Mucosa of gallbladder (tissue), 1 donor: ENCODE data around the gene HIF3A. TPM values are rescaled to one million over a fixed set of nuclear protein-coding genes. Genes with fewer than 3 reads are reported as not detected.
"Not testable (repeated sequence)": the region's sequence is repeated elsewhere in the genome, so short reads cannot be mapped to it uniquely, and the experiment has no call there.

Experiments used
- DNase-seq: peaks from one replicate; pipeline ENCODE4 v3.0.0-alpha.2; 2020; ENCODE audit warnings: low spot score
- total RNA-seq: library from RNA; stranded (reverse); gene quantifications from one replicate; pipeline ENCODE4 v1.2.1, GENCODE V29; 2021
- donor health status: DM: no; HTN: no; CAD: no.

The HIF3A gene
- total RNA-seq, 1 donor from 2014 or later = 52.0 TPM

- DNase-seq = no peak
Measured at GRCh38 chr19:46357846-46358583, 61.2 kb downstream of the HIF3A start.

GRCh38 chr19:46361915-46362314, 65.1 kb downstream of the HIF3A start:
- no peak for DNase-seq

- no peak for DNase-seq
Measured at GRCh38 chr19:46364359-46364758, 67.5 kb downstream of the HIF3A start.

- DNase-seq = no peak
Measured at GRCh38 chr19:46365561-46365960, 68.7 kb downstream of the HIF3A start.

- DNase-seq = no peak
Measured at GRCh38 chr19:46366620-46367292, 69.9 kb downstream of the HIF3A start.

- DNase-seq = no peak
Measured at GRCh38 chr19:46367426-46367825, 70.6 kb downstream of the HIF3A start.

GRCh38 chr19:46368116-46368515, 71.3 kb downstream of the HIF3A start:
- DNase-seq = no peak

- no peak for DNase-seq
Measured at GRCh38 chr19:46369817-46370216, 73.0 kb downstream of the HIF3A start.

GRCh38 chr19:46371371-46371901, 74.6 kb downstream of the HIF3A start:
- DNase-seq = no peak

- DNase-seq = no peak
Measured at GRCh38 chr19:46372901-46373490, 76.2 kb downstream of the HIF3A start.

GRCh38 chr19:46373491-46374359, 76.9 kb downstream of the HIF3A start:
- DNase-seq = peak; percentile 94

- DNase-seq = no peak
Measured at GRCh38 chr19:46374536-46375475, 78.0 kb downstream of the HIF3A start.

- not testable (repeated sequence) for DNase-seq
Measured at GRCh38 chr19:46375476-46376067, 78.7 kb downstream of the HIF3A start.

- DNase-seq = no peak
Measured at GRCh38 chr19:46376241-46377153, 79.7 kb downstream of the HIF3A start.

GRCh38 chr19:46378268-46378667, 81.4 kb downstream of the HIF3A start:
- no peak for DNase-seq

GRCh38 chr19:46380690-46381089, 83.8 kb downstream of the HIF3A start:
- DNase-seq = no peak

GRCh38 chr19:46381346-46381745, 84.5 kb downstream of the HIF3A start:
- no peak for DNase-seq

- DNase-seq = no peak
Measured at GRCh38 chr19:46381756-46382345, 85.0 kb downstream of the HIF3A start.
